Non-pigmented ciliary epithelial cell (primary cell): ENCODE results near the gene CAPN8.

Experiments
- DNase-seq: peaks from one replicate; pipeline ENCODE4 v3.0.0-alpha.2; 2010; ENCODE audit warnings: low read depth

CAPN8 gene

DNA sequence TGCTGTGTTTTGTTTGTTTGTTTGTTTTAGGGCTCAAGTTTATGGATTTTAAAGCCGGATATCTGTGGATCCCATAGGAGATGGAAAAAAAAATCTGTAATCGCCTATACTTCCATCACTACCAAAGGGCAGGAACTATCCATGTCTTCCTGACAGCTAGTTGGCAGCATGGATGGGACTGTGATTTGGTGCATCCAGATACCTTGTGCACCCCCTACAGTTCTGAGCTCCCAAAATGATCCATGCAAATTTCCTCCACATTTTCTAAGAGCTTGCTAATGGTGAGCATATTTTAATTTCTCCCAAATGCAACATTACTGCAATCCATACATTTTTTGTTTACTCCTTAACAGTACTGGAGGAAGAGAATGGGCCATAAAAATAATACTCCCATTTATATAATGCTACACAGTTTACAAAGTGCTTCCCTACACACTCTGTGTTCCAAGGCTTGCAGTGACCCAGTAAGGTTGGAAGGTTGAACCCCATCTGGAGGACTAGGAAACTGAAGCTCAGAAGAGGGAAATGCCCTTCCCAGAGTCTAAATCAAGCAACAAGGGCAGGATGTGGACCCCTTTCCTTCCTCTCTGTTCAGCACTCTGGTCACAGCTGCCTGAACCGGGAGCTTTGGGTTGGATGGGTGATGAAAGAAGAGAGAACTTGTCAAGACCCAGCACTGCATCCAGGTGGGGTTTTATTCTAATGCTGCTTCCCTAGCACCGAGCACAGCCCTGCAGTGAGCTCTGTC is 48.0 kb downstream of the CAPN8 start:
- DNase-seq: no peak

DNA sequence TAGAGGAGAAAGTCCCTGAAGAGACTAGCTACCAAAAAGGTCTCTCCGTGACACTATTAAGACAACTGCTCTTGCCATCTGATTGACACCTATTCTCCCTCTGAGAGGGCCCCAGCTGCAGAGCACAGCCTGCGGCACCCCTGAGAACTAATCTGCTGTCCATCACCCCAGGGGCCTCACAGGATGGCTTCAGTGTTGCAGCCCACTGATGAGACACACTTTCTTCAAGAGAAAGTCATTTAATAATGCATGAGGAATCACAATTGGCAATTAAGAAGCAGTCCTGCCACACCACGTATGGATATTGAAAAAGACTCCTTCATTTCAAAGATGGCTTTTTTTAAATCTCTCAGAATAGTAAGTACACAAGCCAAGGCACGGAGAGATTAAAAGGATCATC is 48.9 kb downstream of the CAPN8 start:
- DNase-seq: no peak

DNA sequence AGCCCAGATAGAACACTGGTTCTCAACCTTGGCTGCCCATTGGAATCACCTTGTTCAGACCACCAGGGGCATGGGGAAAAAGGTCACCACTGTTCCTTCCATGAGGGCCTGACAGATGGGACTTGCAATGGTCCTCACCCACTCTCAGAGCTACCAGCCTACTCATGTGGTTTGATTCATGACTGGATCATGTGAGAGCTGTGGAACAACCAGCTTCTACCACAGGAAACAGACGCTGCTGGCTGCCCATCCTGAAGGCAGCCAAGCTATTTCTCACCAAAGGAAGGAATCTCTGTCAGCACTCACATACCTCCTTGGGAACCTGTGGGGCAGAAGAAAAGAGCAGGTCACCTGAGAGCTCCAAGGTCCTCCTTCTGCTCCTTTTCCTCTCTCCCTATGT is 53.6 kb downstream of the CAPN8 start:
- DNase-seq: no peak

DNA sequence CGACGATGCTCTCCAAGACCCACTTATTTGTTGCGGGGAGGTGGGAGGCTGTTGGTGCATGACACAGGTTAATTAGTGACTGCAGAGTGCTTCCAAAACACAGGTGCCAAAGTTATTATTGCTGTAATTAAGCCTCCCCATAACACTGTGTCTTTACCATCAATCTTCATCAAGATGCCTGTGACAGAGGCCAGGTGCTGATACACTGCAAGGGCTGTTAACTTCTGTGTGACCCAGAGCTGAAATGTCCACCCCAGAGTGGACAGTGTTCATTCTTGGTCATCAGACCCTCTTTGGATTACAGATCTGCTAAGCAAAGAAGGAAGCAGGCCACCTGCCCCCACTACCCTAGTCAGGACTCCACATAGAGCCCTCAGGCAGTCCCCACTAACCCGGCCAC is 55.5 kb downstream of the CAPN8 start:
- DNase-seq: no peak

DNA sequence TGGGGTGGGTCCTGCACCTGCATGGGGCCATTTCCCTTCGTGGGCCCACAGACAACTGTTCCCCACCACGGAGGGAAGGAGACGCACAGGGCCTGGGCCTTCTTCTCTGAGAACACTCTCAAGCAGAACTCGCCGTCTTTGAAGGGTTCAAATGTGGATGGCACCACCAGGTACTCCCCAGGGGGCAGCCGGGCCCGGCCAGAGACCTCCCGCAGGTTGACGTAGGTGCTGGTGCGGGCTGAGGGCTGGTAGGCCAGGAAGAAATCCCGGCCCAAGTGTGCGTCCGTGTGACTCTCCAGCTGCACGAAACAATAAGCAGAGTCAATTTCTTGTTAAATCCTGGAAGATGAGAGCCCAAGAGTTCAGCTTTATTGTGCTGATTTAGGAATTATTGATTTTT is 56.4 kb downstream of the CAPN8 start:
- DNase-seq: no peak

DNA sequence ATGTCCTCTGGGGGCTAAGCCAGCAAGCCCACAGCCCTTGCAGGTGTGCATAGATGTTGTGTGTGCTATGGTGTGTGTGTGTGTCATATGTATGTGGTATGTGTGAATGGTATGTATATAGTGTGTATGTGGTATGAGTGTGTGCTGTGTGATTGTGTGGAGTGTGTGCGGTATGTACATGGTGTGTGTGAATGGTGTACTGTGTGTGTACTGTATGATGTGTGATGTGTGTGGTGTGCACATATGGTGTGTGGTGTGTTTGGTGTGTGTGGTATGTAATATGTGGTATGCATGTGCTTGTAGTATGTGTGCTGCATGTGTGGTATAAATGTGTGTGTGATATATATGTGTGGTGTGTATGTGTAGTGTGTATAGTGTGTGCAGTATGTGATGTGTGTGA is 107.0 kb downstream of the CAPN8 start:
- no peak for DNase-seq

DNA sequence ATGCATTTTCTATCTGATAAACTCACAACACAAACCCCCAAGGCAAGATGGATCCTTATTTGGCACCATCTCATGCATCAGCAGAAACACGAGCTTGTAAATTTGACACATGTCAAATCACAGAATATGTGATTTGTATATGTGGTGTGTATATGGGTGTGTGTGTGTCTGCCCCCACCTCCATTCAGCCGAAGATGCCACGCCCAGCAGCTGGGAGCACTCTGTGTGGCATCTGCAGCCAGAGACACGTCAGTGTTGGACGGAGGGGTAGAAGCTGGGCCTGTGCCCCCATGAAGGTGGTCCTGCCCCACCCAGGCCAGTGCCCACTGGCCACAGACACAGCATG is 108.4 kb downstream of the CAPN8 start:
- DNase-seq: no peak

DNA sequence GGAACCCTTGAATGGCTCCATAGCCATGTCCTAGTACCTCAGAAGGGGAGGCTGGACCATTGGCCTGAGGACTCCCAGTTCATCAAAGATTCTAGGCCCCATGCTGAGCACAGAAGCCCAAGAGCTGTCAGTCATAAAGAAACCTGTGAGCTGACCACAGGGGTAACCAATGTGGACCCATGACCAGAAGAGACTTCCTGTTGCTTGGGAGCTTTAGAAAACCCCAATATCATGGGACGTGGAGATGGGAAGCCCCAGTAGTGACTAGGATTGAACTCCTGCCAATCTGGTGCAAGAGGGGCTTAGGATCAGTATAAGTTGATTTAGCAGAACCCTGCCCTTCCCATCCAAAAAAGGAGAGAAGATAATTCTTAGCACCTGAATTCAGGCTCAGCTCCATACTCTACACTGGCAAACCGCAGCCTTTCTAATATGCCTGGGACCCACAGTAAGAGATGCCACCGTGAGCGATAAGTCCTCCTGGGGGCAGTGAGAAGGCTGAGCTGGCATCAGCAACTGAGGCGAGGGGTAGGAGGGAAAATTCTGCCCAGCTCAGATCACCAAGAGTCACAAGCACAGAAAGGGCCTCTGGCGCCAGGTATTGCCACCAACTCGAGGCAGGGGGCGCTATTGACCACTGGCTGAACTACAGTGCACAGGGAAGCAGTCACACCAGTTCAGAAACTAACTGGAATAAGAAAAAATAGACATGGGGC is 108.9 kb downstream of the CAPN8 start:
- DNase-seq: no peak

DNA sequence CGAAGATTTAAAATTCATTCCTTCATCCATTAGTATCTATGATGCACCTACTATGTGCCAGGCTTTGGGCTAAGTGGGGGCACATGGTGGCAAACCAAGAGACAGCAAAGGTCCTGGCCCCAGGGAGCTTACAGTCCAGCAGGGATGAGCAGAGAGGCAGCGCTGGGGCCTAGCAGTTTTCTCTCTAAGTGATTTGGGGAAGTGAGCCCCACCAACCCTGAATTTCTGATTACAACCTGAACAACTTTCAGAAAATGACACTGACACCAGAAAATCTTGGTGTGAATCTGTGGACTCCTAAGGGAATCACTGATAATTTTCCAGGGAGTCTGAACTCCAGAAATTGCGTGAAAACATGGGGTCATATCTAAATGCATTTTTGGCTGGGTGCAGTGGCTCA is 111.5 kb downstream of the CAPN8 start:
- DNase-seq: no peak

DNA sequence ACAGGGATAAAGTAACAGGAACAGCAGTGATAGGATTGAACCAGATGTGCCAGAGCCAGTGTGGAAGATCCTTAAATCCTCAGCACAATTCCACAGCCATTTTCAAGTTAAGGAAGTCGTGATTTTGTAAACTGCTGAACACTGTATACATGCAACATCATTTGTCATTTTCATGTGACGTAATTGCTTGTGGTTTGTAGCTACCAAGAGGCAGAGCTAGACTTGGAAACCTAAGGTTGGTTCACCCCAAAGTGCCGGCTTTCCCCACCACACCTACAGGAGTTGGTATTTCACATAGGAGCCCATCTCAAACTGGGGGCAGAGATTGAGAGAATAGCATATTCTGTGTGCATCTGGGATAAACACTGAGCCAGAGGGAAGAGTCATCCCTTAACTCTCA is 113.9 kb downstream of the CAPN8 start:
- no peak for DNase-seq

DNA sequence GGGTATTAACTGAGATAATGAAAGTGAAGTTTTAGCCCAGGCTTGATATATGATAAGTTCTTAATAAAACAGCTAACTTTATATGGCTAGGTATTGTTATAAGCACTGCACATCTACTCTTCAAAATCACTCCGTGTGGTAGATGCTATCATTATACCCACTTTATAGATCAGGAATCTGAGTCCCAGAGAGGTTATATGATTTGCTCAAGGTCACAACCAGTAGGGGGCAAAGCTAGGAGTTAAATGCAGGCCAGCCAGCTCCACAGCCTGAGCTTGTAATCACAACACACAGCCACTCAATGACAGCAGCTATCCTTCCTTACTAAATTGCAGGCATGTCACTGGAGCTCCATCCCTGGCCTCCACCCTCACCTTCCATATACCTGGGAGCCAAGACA is 115.8 kb downstream of the CAPN8 start:
- DNase-seq: no peak

DNA sequence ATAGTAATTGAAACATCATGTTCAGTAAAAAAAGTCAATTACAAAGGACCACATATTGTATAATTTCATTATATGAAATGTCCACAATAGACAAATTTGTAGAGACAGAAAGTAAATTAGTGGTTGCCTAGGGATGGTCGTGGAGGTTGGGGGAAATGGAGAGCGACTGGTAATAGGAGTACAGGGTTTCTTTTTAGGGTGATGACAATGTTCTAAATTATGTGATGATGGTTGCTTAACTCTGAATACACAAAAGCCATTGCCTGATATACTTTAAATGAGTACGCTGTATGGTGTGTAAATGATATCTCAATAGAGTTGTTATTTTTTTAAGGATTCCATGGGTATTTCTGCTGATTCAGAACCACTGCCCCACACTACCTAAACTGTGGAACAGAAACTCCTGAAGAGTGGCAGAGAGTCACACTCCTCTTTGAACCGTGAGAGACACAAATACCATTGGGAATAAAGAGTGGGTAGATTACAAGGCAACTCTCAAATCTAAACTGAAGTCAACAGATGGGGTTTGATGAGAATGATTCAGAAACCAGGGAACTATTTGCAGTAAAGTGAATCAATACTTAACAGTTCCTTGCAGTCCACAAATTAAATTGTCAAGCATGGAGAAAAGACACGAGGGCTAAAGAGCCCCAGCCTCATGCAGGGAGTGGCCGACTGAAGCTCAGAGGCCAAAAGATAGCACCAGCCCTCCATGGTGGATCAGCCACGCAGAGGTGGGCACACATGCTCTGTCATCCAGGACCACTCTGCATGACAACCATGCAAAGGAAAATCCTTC is 118.0 kb downstream of the CAPN8 start:
- no peak for DNase-seq

DNA sequence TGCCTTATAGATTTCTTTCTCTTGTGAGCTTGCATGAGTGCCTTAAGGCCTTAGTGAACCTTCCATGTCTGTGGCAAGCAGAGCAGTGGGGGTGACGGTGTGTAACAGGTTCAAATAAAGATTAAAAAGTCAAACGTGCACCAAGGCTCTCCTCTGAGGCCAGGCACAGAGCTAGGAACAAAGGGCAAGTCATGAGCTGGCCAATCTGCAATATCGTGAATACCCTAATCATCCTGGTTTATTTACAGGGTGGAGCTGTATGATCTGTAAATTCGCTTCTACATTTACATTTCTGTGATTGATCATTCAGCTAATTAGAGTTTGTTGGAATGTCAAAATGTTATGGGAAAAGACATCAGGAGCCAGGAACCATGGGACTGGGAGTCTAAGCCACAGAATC is 120.2 kb downstream of the CAPN8 start:
- no peak for DNase-seq

DNA sequence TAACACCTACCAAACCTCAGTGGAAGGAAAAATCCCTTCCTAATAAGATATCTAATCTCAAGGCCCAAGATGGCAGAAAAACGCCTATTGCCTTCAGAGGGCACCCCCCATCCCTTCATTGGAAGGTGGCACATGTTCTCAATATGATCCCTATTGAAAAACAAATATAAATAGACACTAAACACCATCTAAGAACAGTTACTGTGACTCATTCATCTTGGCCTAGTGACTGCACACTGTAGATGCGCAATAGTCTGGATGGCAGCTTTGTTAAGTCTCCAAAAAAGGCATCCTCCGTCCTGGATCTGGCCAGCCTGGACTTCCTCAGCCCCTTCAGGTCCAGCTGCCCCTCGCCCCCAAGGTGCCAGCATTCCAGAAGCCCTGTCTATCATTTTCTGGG is 121.9 kb downstream of the CAPN8 start:
- DNase-seq: no peak

DNA sequence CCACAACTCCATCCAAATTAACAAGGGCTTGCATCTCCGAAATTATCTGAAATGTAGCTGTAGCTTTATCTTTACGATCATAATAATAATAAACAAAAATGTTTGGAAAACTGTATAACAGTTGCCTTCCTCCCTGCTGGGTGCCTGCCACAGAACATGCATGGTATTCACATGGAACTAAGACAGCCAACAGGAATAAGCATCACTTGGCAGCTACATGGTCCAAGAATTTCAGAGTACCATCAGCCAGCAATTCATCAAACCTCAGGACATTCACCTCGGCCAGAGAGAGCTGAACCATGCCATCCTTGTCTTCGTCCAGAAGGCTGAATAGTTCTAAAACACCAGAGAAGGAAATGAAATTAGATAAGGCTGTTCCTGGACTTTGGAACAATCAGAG is 122.7 kb downstream of the CAPN8 start:
- no peak for DNase-seq

DNA sequence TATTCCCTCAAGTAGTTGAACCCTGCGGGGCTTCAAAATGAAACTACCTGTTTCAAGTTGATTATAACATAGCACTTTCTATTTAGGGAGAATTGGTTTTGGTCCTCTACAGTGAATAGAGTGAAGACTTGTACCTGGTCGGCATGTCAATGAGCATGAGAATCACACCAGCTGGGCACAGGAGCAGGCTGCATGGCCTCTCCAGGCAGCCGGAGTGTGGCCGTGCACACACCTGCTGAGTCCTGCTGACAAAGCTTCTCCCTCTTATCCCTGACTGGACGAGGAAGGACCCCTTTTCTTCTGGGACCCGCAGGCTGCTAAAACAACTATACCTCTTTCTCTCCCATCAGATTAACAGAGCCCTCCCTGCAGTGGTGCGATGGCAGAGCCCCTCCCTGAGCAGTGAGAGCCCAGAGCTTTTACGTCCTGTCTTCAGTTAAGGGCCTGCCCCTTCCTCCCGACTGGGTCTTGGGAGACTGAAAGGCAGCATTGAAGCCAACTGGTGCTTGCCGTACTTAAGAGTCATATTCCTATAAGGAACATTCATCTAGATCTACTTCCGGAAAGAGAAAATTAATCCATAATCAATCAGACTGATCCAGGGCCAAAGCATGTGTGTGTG is 124.9 kb downstream of the CAPN8 start:
- DNase-seq: no peak

DNA sequence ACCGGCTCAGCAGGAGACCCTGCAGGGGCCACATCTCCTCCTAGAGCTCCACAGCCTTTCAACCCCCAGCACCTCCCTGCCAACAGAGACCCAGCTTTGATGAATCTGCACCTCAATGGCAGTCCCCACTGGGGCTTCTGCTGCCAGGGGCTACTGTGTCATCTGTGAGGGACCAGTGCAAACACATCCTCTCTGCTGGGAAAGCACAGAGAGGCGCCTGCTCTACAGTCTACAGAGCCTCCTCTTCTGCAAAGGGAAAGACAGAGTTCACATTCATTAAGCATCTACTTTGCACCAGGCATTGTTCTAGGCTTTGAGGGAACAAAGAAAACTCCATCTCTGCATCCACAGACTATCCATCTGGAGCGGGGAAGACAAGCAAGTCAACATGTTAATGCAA is 125.8 kb downstream of the CAPN8 start:
- no peak for DNase-seq

DNA sequence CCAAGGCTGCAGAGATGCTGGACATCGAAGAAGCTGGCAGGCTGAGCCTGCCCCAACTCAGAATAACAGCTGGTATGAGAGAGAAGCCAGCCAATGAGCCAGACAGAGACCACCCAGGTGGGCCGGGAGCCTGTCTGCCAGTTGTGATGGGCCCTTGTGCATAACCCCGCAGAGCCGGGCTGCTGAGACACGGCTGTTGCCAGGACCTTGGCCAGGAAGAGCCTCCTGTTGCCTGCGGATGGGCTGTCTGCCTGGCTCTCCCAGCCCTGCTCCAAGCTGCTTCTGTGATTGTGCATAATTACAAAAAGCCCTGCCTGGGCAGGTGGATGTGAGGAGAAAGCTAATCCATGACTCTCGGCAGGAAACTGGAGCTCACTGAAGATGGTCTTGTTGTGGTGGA is 126.5 kb downstream of the CAPN8 start:
- no peak for DNase-seq

DNA sequence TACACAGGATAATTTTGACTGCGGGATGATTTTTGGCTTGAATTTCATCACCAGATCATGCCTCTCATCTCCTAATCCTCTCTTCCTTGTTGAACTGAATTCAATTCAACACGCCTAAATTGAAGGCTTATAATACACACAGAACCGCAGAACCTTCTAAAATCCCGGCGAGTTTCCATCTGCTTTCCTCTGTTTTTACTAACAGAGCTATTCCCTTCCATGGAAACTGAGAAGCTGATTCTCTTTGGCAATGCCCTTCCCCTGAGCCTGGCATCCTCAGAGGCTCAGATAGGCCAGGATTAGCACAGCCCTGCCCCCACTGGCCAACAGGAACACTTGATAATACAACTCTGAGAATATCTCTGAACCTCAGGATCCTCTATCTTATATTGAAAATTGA is 130.2 kb downstream of the CAPN8 start:
- DNase-seq: no peak

DNA sequence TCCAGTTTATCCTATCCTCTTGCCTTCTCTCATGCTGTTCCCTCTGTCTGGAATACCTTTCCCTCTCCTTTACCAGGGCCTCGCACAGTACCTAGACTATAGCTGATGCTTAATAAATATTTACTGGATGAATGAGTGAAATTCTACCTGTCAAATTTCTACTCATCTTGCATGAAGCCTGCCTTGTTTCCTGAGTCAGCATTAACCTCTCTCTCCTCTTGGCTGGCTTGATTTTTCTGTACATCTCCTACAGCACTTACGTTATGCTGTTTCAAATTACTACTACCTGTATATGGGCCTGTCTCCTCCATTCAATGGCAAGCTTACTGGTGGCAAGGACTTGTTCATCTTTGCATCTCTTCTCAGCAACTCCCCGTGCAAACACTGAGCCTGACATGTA is 130.8 kb downstream of the CAPN8 start:
- DNase-seq: no peak

DNA sequence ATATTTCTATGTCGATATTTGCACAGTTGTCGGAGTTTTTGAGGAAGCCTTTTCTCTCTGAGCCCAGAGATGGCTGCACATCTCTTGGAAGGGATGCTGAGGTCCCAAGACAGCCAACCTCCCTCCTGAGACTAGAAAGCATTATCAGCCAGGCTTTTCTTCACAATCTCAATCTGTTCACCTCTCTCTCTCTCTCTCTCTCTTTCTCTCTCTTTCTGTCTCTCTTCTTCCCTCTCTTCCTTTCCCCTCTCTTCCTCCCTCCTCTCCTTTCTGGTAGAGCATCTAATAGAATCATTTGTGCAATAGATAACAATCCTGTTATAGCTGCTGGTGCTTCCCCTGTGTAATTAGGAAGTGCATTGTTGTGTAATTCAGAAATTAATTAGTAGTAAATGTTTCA is 131.8 kb downstream of the CAPN8 start:
- DNase-seq: no peak

DNA sequence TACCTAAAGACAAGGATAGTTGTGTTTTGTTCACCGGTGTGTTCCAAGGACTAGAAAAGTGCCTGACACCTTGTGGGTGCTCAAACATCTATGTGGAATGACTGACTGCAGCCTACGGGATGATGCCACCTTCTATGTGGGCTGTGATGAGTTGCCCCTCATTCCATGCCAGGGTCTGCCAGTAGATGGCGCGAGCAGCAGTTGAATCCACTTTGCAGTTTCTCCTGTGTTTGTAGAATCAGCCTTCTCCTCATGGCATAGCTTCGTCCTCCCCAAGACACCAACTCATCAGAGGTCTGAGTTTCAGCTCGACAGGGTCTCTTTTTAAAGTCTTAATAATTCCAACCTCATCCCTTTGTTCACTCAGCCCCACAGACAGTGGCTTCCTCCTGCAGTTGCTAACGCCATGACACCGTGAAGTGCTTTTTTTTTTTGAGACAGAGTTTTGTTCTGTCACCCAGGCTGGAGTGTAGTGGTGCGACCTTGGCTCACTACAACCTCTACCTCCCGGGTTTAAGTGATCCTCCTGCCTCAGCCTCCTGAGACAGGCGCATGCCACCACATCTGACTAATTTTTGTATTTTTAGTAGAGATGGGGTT is 133.7 kb downstream of the CAPN8 start:
- peak; percentile 1 for DNase-seq
